CD4-positive, alpha-beta T cell treated with Interleukin-4 for 1 hour (primary cell): ENCODE measurements around the gene ZSWIM7.

ENCODE experiments used
- DNase-seq, 2 donors: peaks; one replicate each; pipeline ENCODE4 v3.0.0-alpha.2; 2020 to 2022

The ZSWIM7 gene

GRCh38 chr17:15928286-15928785 is 71.2 kb downstream of the ZSWIM7 start:
- no peak for DNase-seq
